CD4-positive, alpha-beta T cell treated with Interleukin-6 for 4 hours (primary cell): ENCODE data around the gene PYHIN1.
A peak's percentile ranks its signal among the peaks of the same experiment; 100 is the strongest.

Experiments used
- DNase-seq: peaks from one replicate; pipeline ENCODE4 v3.0.0-alpha.2; 2020; ENCODE audit warnings: mixed read lengths

Gene PYHIN1

DNA sequence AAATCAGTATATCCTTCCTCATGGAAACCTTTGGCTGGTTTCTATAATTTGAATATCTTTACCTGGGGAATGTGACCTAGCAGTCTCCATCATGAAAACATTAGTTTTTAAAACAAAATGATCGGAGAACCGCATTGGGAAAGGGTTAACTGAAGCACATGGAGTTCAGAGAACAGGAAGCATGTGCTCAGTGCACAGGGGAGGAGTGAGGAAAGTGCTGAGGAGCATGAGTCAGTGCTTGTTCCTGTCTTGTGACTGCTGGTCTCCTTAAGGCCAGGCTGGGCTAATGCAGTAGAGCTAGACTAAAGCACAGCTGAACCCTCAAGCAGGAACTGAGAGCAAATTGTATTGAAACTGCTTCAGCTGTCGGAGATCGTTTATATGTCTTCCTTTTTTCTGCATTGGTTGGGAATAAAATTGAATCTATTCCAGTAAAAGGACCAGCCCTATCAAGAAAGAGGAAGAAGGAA, 84.1 kb downstream of the PYHIN1 start:
- DNase-seq, result peak; percentile 79

DNA sequence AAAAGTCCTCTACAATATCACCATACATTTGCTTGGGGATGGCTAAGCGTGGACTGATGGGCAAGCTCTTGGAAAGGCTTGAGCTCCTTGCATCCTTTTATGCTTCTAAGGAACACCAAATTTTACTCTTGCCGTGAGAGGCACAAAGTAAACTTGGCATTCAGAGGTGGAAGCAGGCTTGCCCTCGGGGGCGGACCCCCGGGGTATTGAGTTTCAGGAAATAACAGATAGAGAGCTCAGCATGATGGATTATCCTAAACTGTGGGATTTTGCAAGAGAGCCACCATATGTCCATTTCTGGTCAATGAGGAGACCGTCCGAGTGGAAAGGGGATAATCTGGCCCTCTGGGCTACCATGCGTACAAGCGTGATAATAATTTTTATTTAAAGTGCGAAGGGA, 92.4 kb downstream of the PYHIN1 start:
- no peak for DNase-seq

DNA sequence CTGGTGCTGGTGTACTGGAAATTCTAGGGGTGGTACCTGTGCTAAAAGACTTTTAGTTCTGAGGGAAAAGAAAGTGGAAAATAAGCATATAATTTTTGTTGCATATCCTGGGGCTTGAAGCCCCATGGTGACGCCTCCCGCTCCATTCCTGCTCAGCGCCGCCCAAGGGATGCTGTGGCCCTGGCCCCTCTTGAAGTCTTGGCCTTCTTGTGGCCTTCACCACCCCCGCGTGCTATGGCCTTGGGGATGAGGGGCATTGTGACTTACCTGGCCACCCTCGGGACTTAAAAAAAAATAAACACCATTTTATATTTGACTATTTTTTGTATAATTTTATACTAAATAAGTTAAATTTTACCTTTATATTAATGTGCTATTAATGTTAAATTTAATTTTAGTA, 93.7 kb downstream of the PYHIN1 start:
- DNase-seq, result no peak
